ENCODE measurements around the gene CHADL.

The CHADL gene

GRCh38 chr22:41201141-41201540, 39.6 kb downstream of the CHADL start:
- no peak overlapping the region for H3K4me3 ChIP-seq (ENCODE audit: low read depth, low read length)
- DNase-seq (ENCODE audit: low read depth): no peak
- TF ChIP-seq POLR2A (IDR thresholded peaks at IDR 0.05; ENCODE audit: extremely low read depth, insufficient read length) (no peak), CTCF (IDR thresholded peaks at IDR 0.05; ENCODE audit: low read depth, low read length) (no peak), MYC (IDR thresholded peaks at IDR 0.05; ENCODE audit: low read depth, low read length) (no peak)
- TF ChIP-seq, protein P1, sequence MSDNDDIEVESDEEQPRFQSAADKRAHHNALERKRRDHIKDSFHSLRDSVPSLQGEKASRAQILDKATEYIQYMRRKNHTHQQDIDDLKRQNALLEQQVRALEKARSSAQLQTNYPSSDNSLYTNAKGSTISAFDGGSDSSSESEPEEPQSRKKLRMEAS (IDR thresholded peaks at IDR 0.05; ENCODE audit: low read depth, low read length): no peak

- DNase-seq (ENCODE audit: low read depth): peak; percentile 34
- TF ChIP-seq CTCF (IDR thresholded peaks at IDR 0.05; ENCODE audit: low read depth, low read length): no peak
- TF ChIP-seq MYC (IDR thresholded peaks at IDR 0.05; ENCODE audit: low read depth, low read length): no peak
- TF ChIP-seq, protein P1 (IDR thresholded peaks at IDR 0.05; ENCODE audit: low read depth, low read length): no peak
- no peak for TF ChIP-seq POLR2A (IDR thresholded peaks at IDR 0.05; ENCODE audit: extremely low read depth, insufficient read length)
- H3K4me3 ChIP-seq (ENCODE audit: low read depth, low read length): peak overlapping the region; percentile 54
Observed at GRCh38 chr22:41198027-41198580, 42.6 kb downstream of the CHADL start.

DNA sequence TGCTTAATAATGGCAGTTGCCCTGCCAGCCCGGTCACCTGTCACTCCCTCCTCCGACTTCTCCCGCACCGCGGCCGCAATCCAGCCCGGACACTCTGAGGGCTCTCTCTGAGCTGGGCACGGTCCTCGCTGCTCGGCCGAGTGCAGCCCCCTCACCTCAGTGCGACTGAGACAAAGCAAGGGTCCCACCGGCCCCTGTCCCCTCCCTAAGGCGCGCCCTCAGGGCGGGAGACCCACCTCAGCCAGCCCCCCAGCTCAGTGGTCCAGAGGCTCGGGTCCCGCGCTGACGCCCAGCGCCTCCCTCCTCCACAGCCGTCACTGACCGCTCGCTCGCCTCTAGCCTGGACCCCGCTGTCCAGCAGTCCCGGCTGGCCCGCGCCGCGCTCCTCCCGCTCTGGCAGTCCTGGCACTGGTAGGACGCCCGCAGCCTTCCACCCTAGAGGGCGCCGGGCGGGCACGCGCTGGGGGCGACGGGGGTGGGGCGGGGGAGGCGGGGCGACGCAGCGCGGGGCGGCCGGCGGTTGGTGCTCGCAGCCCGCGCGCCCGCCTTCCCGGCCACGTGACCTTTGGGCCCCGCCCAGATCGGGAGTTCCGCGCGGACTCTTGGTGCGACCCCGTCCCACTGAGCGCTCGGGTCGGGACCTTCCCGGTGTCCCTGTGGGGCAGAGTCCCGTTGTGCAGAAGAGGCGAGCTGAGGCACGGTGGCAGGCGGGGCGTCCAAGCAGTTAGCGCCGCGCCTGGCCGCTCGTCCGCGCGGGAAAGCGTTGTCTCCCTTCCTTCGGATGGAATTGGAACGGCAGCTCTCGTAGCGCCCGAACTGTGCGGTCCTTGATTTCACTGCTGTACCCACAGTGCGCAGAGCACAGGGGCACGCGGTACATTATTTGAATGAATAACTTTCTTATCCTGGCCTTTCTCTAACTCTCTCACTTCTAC, 43.4 kb downstream of the CHADL start:
- TF ChIP-seq POLR2A (IDR thresholded peaks at IDR 0.05; ENCODE audit: extremely low read depth, insufficient read length): no peak
- TF ChIP-seq CTCF (IDR thresholded peaks at IDR 0.05; ENCODE audit: low read depth, low read length): no peak
- TF ChIP-seq, protein P1 (IDR thresholded peaks at IDR 0.05; ENCODE audit: low read depth, low read length): peak; percentile 65; the same call in 1 of the 2 replicates
- TF ChIP-seq MYC (IDR thresholded peaks at IDR 0.05; ENCODE audit: low read depth, low read length): no peak
- H3K4me3 ChIP-seq (ENCODE audit: low read depth, low read length): peak overlapping the region; percentile 54
- peak; percentile 79 for DNase-seq (ENCODE audit: low read depth)

DNA sequence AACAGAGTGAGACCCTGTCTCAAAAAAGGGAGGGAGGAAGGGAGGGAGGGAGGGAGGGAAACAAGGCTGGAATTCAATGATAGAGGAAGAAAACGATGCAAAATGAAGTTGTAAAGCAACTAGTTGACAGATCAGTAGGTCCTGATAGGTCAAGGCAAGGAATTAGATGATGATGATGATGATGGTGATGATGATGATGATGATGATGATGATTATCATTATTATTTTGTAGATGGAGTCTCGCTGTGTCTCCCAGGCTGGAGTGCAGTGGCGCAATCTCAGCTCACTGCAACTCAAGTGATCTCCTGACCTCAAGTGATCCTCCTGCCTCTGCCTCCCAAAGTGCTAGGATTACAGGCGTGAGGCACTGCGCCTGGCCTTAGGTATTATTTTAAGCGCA, 46.9 kb downstream of the CHADL start:
- no peak overlapping the region for H3K4me3 ChIP-seq (ENCODE audit: low read depth, low read length)
- TF ChIP-seq, protein P1 (IDR thresholded peaks at IDR 0.05; ENCODE audit: low read depth, low read length): no peak
- no peak for DNase-seq (ENCODE audit: low read depth)

- TF ChIP-seq POLR2A (IDR thresholded peaks at IDR 0.05; ENCODE audit: extremely low read depth, insufficient read length) (no peak), MYC (IDR thresholded peaks at IDR 0.05; ENCODE audit: low read depth, low read length) (no peak), CTCF (IDR thresholded peaks at IDR 0.05; ENCODE audit: low read depth, low read length) (no peak)
- TF ChIP-seq, protein P1 (IDR thresholded peaks at IDR 0.05; ENCODE audit: low read depth, low read length): no peak
- DNase-seq (ENCODE audit: low read depth): no peak
- H3K4me3 ChIP-seq (ENCODE audit: low read depth, low read length): no peak overlapping the region
Observed at GRCh38 chr22:41191467-41191866, 49.3 kb downstream of the CHADL start.

DNA sequence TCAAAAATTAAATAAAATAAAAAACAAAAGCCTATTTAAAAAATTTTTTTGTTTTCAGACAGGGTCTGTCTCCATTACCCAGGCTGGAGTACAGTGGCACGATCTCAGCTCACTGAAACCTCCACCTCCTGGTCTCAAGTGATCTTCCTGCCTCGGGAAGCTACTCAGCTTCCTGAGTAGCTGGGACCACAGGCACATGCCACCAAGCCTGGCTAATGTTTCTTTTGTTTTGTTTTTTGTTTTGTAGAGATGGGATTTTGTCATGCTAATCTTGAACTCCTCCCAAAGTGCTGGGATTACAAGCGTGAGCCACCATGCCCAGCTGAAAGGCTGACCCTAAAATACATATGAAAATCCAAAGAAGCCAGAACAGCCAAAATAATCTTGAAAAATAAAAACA, 56.1 kb downstream of the CHADL start:
- TF ChIP-seq, protein P1 (IDR thresholded peaks at IDR 0.05; ENCODE audit: low read depth, low read length): no peak
- TF ChIP-seq POLR2A (IDR thresholded peaks at IDR 0.05; ENCODE audit: extremely low read depth, insufficient read length): no peak
- TF ChIP-seq MYC (IDR thresholded peaks at IDR 0.05; ENCODE audit: low read depth, low read length): no peak
- no peak for TF ChIP-seq CTCF (IDR thresholded peaks at IDR 0.05; ENCODE audit: low read depth, low read length)
- no peak for DNase-seq (ENCODE audit: low read depth)
- H3K4me3 ChIP-seq (ENCODE audit: low read depth, low read length): no peak overlapping the region
